ENCODE data around the gene COASY. TPM values are rescaled to one million over a fixed set of nuclear protein-coding genes. Genes with fewer than 3 reads are reported as not detected.

Gene COASY
- polyA plus RNA-seq, 1 donor: 65.6 TPM

GRCh38 chr17:42519546-42520491 is 42.1 kb upstream of the COASY start:
- peaks cover 69% of the 10 kb centered on the region for H3K4me1 ChIP-seq (ENCODE audit: control insufficient read depth, insufficient read depth, low read length)
- H3K27me3 ChIP-seq (ENCODE audit: control insufficient read depth, insufficient read depth, low read length): no peaks in the 10 kb centered on the region
- DNase-seq: peak; percentile 82 to 85
- peaks cover 33% of the 10 kb centered on the region for H3K36me3 ChIP-seq (ENCODE audit: control insufficient read depth, insufficient read depth, low read length)
- no peaks in the 10 kb centered on the region for H3K9me3 ChIP-seq (ENCODE audit: control insufficient read depth, low read depth, low read length)
- H3K4me3 ChIP-seq (ENCODE audit: low read length): no peak overlapping the region
- WGBS (ENCODE audit: insufficient coverage, low lambda C conversion rate): no CpG with 5 or more reads among the region's 12 CpGs
- H3K27ac ChIP-seq (ENCODE audit: low read length): peak overlapping the region; percentile 93

- WGBS (ENCODE audit: insufficient coverage, low lambda C conversion rate): no CpG with 5 or more reads among the region's 9 CpGs
- no peak for DNase-seq
- Histone ChIP-seq H3K4me3 (ENCODE audit: low read length) (no peak overlapping the region), H3K4me1 (ENCODE audit: control insufficient read depth, insufficient read depth, low read length) (peaks cover 69% of the 10 kb centered on the region), H3K9me3 (ENCODE audit: control insufficient read depth, low read depth, low read length) (no peaks in the 10 kb centered on the region), H3K27ac (ENCODE audit: low read length) (peak overlapping the region; percentile 93), H3K36me3 (ENCODE audit: control insufficient read depth, insufficient read depth, low read length) (peaks cover 30% of the 10 kb centered on the region), H3K27me3 (ENCODE audit: control insufficient read depth, insufficient read depth, low read length) (no peaks in the 10 kb centered on the region)
Observed at GRCh38 chr17:42520540-42520951, 41.4 kb upstream of the COASY start.

- Histone ChIP-seq H3K9me3 (ENCODE audit: control insufficient read depth, low read depth, low read length) (no peaks in the 10 kb centered on the region), H3K36me3 (ENCODE audit: control insufficient read depth, insufficient read depth, low read length) (peaks cover 27% of the 10 kb centered on the region), H3K4me3 (ENCODE audit: low read length) (no peak overlapping the region), H3K27ac (ENCODE audit: low read length) (peak overlapping the region; percentile 93), H3K4me1 (ENCODE audit: control insufficient read depth, insufficient read depth, low read length) (peaks cover 69% of the 10 kb centered on the region), H3K27me3 (ENCODE audit: control insufficient read depth, insufficient read depth, low read length) (no peaks in the 10 kb centered on the region)
- WGBS (ENCODE audit: insufficient coverage, low lambda C conversion rate): no CpG with 5 or more reads among the region's 8 CpGs
- no peak for DNase-seq
Observed at GRCh38 chr17:42521036-42521435, 40.9 kb upstream of the COASY start.

- peaks cover 20% of the 10 kb centered on the region for H3K36me3 ChIP-seq (ENCODE audit: control insufficient read depth, insufficient read depth, low read length)
- peak overlapping the region; percentile 93 for H3K27ac ChIP-seq (ENCODE audit: low read length)
- H3K4me1 ChIP-seq (ENCODE audit: control insufficient read depth, insufficient read depth, low read length): peaks cover 69% of the 10 kb centered on the region
- H3K4me3 ChIP-seq (ENCODE audit: low read length): no peak overlapping the region
- no peak for DNase-seq
- H3K9me3 ChIP-seq (ENCODE audit: control insufficient read depth, low read depth, low read length): no peaks in the 10 kb centered on the region
- H3K27me3 ChIP-seq (ENCODE audit: control insufficient read depth, insufficient read depth, low read length): no peaks in the 10 kb centered on the region
- WGBS (ENCODE audit: insufficient coverage, low lambda C conversion rate): no CpG with 5 or more reads among the region's 11 CpGs
Observed at GRCh38 chr17:42521666-42522262, 40.2 kb upstream of the COASY start.

GRCh38 chr17:42522263-42522790 is 39.6 kb upstream of the COASY start:
- Histone ChIP-seq H3K4me3 (ENCODE audit: low read length) (no peak overlapping the region), H3K27me3 (ENCODE audit: control insufficient read depth, insufficient read depth, low read length) (no peaks in the 10 kb centered on the region), H3K9me3 (ENCODE audit: control insufficient read depth, low read depth, low read length) (no peaks in the 10 kb centered on the region), H3K4me1 (ENCODE audit: control insufficient read depth, insufficient read depth, low read length) (peaks cover 69% of the 10 kb centered on the region), H3K27ac (ENCODE audit: low read length) (peak overlapping the region; percentile 93), H3K36me3 (ENCODE audit: control insufficient read depth, insufficient read depth, low read length) (peaks cover 17% of the 10 kb centered on the region)
- WGBS (ENCODE audit: insufficient coverage, low lambda C conversion rate): no CpG with 5 or more reads among the region's 9 CpGs
- DNase-seq: peak in 1 of 2 donors; percentile 13

GRCh38 chr17:42522798-42523278 is 39.1 kb upstream of the COASY start:
- Histone ChIP-seq H3K4me1 (ENCODE audit: control insufficient read depth, insufficient read depth, low read length) (peaks cover 65% of the 10 kb centered on the region), H3K27me3 (ENCODE audit: control insufficient read depth, insufficient read depth, low read length) (no peaks in the 10 kb centered on the region)
- DNase-seq: peak in 1 of 2 donors; percentile 47

GRCh38 chr17:42525221-42525620 is 36.7 kb upstream of the COASY start:
- no CpG with 5 or more reads among the region's 2 CpGs for WGBS (ENCODE audit: insufficient coverage, low lambda C conversion rate)
- Histone ChIP-seq H3K4me1 (ENCODE audit: control insufficient read depth, insufficient read depth, low read length) (peaks cover 46% of the 10 kb centered on the region), H3K4me3 (ENCODE audit: low read length) (no peak overlapping the region), H3K27me3 (ENCODE audit: control insufficient read depth, insufficient read depth, low read length) (no peaks in the 10 kb centered on the region), H3K27ac (ENCODE audit: low read length) (no peak overlapping the region), H3K9me3 (ENCODE audit: control insufficient read depth, low read depth, low read length) (no peaks in the 10 kb centered on the region), H3K36me3 (ENCODE audit: control insufficient read depth, insufficient read depth, low read length) (peaks cover 16% of the 10 kb centered on the region)
- DNase-seq: no peak

More at GRCh38 chr17:42522798-42523278, 39.1 kb upstream of the COASY start:
- no peak overlapping the region for H3K4me3 ChIP-seq (ENCODE audit: low read length)
- peak overlapping the region; percentile 93 for H3K27ac ChIP-seq (ENCODE audit: low read length)
- no peaks in the 10 kb centered on the region for H3K9me3 ChIP-seq (ENCODE audit: control insufficient read depth, low read depth, low read length)
- WGBS (ENCODE audit: insufficient coverage, low lambda C conversion rate): no CpG with 5 or more reads among the region's 8 CpGs
- peaks cover 16% of the 10 kb centered on the region for H3K36me3 ChIP-seq (ENCODE audit: control insufficient read depth, insufficient read depth, low read length)

- DNase-seq: no peak
- no CpG with 5 or more reads among the region's 6 CpGs for WGBS (ENCODE audit: insufficient coverage, low lambda C conversion rate)
- Histone ChIP-seq H3K4me1 (ENCODE audit: control insufficient read depth, insufficient read depth, low read length) (peaks cover 41% of the 10 kb centered on the region), H3K36me3 (ENCODE audit: control insufficient read depth, insufficient read depth, low read length) (peaks cover 15% of the 10 kb centered on the region), H3K27me3 (ENCODE audit: control insufficient read depth, insufficient read depth, low read length) (no peaks in the 10 kb centered on the region), H3K9me3 (ENCODE audit: control insufficient read depth, low read depth, low read length) (no peaks in the 10 kb centered on the region), H3K4me3 (ENCODE audit: low read length) (no peak overlapping the region), H3K27ac (ENCODE audit: low read length) (no peak overlapping the region)
Observed at GRCh38 chr17:42526031-42526444, 35.9 kb upstream of the COASY start.

- no CpG with 5 or more reads among the region's 6 CpGs for WGBS (ENCODE audit: insufficient coverage, low lambda C conversion rate)
- no peaks in the 10 kb centered on the region for H3K9me3 ChIP-seq (ENCODE audit: control insufficient read depth, low read depth, low read length)
- H3K36me3 ChIP-seq (ENCODE audit: control insufficient read depth, insufficient read depth, low read length): no peaks in the 10 kb centered on the region
- peaks cover 30% of the 10 kb centered on the region for H3K4me1 ChIP-seq (ENCODE audit: control insufficient read depth, insufficient read depth, low read length)
- no peak overlapping the region for H3K27ac ChIP-seq (ENCODE audit: low read length)
- no peaks in the 10 kb centered on the region for H3K27me3 ChIP-seq (ENCODE audit: control insufficient read depth, insufficient read depth, low read length)
- DNase-seq: no peak
- no peak overlapping the region for H3K4me3 ChIP-seq (ENCODE audit: low read length)
Observed at GRCh38 chr17:42527932-42528331, 34.0 kb upstream of the COASY start.

GRCh38 chr17:42529061-42529460 is 32.9 kb upstream of the COASY start:
- Histone ChIP-seq H3K9me3 (ENCODE audit: control insufficient read depth, low read depth, low read length) (no peaks in the 10 kb centered on the region), H3K27me3 (ENCODE audit: control insufficient read depth, insufficient read depth, low read length) (no peaks in the 10 kb centered on the region), H3K36me3 (ENCODE audit: control insufficient read depth, insufficient read depth, low read length) (no peaks in the 10 kb centered on the region), H3K4me3 (ENCODE audit: low read length) (no peak overlapping the region), H3K27ac (ENCODE audit: low read length) (no peak overlapping the region), H3K4me1 (ENCODE audit: control insufficient read depth, insufficient read depth, low read length) (peaks cover 19% of the 10 kb centered on the region)
- no CpG with 5 or more reads among the region's 3 CpGs for WGBS (ENCODE audit: insufficient coverage, low lambda C conversion rate)
- DNase-seq: peak in 1 of 2 donors; percentile 53
